ENCODE measurements around the gene CDX2. TPM values are rescaled to one million over a fixed set of nuclear protein-coding genes. Genes with fewer than 3 reads are reported as not detected.

CDX2 gene
- total and polyA plus RNA-seq, 3 experiments from 2014 or later: not detected

DNA sequence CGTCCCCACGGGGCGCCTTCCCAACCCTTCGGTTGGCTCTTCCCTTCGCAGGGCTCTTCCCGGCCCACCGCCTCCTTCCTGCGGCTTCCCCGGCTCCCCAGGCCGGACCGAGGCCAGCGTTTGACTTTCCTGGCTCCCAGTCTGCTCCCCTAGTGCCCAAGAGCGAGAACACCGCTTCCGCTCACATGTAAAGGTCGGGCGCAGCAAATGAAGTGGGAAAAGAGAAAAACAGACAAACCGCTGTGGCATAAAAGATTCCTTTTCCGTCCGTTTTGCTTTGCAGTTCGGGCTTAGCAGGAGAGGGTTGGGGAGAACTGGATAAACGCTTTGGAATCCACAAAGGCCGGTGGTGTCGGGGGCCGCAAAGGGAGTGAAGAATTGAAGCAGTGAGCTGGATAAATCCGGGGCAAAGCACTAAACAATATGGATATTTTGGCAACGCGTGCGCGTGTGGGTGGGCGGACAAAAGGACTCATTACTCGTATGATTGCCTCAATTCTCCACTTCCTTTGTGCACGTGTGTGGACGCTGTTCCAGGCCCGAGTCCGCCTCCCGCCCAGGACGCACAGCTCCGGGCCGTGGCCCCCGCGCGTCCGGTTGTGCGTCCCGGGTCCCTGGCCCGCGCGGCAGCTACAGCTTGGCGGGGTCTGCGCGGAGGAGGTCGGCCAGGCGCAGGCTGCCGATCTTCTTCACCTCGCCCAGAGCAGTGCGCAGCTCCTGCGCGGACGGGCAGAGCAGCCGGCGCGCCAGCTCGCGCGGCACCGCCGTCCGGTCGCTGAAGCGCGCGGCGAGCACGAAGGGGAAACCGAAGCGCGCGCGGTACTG, 8.6 kb upstream of the CDX2 start:
- Mint-ChIP-seq H3K36me3 (no peaks in the 10 kb centered on the region), H3K4me1 (peaks cover 15 to 38% (median 21%) of the 10 kb centered on the region in 3 donors), H3K27me3 (peaks cover 60 to 86% of the 10 kb centered on the region in 2 donors), H3K4me3 (no peak overlapping the region), H3K9me3 (no peaks in the 10 kb centered on the region), H3K27ac (no peak overlapping the region)
- Histone ChIP-seq H3K36me3 (ENCODE audit: insufficient read depth, low read length) (no peaks in the 10 kb centered on the region), H3K4me3 (ENCODE audit: low read length) (no peak overlapping the region), H3K27me3 (ENCODE audit: insufficient read depth, low read length, poor library complexity, severe bottlenecking) (peaks cover 29% of the 10 kb centered on the region), H3K27ac (ENCODE audit: low read depth, low read length) (no peak overlapping the region), H3K9me3 (ENCODE audit: low read length) (no peaks in the 10 kb centered on the region), H3K4me1 (ENCODE audit: insufficient read depth, low read length) (peaks cover 4% of the 10 kb centered on the region)
- DNase-seq: no peak
- ChIA-PET POLR2A (no interaction called here), CTCF (interaction anchor here (1.5 kb wide), 1 partner anchor 616 kb away, joined by 4 read pairs; no protein-coding TSS in a partner anchor)

DNA sequence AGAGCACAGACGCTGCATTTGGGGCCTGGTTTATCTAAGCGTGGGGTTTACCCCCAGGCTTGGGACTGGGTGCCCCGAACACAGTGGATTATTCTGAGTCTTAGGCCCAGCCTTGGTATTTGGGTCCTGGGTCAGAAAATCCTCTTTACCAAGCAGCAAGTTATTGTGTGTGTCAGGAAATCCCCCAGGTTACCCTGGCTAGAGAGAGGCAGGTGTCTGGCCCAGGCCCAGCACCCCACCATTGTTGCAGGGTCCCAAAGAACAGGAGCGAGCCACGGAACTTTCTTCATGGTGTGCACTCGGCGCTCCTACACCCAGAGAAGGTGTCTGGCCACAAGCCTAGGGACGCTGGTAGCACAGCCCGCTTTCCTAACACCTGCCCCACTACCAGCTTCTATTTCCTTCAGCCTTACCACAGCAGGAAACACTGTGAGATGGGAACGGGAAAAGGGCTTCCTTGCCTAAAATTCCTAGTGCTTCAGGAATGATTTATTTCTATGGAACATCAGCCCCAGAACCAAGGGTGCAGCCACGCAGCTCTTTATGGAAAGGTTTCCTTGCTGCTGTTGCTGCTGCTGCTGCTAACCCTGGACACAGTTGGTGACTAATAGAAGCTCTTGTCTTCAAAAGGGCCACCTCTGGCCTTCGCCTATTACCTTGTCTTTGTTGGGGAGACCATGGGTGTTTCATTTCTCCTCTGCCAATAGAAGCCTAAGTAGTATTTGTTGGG, 7.4 kb upstream of the CDX2 start:
- Mint-ChIP-seq H3K27me3 (peaks cover 66 to 83% of the 10 kb centered on the region in 2 donors), H3K9me3 (no peaks in the 10 kb centered on the region), H3K4me3 (no peak overlapping the region), H3K36me3 (no peaks in the 10 kb centered on the region), H3K4me1 (peaks cover 15 to 38% (median 21%) of the 10 kb centered on the region in 3 donors), H3K27ac (no peak overlapping the region)
- Histone ChIP-seq H3K9me3 (ENCODE audit: low read length) (no peaks in the 10 kb centered on the region), H3K36me3 (ENCODE audit: insufficient read depth, low read length) (no peaks in the 10 kb centered on the region), H3K4me1 (ENCODE audit: insufficient read depth, low read length) (peaks cover 4% of the 10 kb centered on the region), H3K27me3 (ENCODE audit: insufficient read depth, low read length, poor library complexity, severe bottlenecking) (peaks cover 33% of the 10 kb centered on the region), H3K27ac (ENCODE audit: low read depth, low read length) (no peak overlapping the region), H3K4me3 (ENCODE audit: low read length) (no peak overlapping the region)
- POLR2A ChIA-PET: no interaction called here
- no peak for DNase-seq
- CTCF ChIA-PET: interaction anchor here (1.1 kb wide), 1 partner anchor 150 kb away, joined by 3 read pairs; no protein-coding TSS in a partner anchor

DNA sequence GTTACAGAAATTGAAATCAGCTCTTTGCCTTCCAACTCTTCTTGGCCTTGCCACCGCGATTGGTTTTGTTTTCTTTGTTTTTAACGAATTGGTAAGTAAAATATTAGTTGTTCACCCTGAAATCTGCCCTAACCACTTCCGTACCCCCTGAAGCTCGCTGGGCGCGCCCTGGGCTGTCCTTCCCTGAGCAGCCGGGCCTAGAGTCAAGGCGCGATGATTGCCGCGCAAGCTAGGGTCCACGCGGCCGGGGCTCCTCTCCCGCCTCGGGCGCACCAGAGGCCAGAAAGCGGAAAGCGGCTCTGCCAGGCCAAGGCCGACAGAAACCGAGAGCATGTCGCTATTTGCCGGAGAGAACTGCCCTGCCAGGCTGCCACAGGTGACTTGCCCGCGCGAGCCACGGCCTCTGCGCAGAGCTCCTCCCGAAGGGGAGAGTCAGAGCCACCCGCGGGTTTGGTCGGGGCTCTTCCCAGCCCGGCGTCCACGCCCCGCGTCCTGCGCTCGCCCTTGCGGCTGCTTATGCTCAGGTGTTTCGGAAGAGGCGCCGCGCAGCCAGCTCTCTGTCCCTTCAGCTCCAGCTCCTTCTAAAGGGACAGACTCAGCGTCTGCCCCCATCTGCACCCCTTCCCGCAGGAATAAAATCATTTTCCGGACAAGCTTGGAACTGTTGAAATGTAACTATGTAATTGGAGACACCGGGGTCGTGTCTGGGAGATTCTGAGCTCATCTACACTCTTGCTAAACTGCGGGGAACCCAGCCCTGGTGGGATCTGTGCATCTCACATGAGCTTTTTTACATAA, 6.6 kb upstream of the CDX2 start:
- H3K36me3 ChIP-seq (ENCODE audit: insufficient read depth, low read length): no peaks in the 10 kb centered on the region
- H3K27me3 Mint-ChIP-seq: peaks cover 67 to 83% of the 10 kb centered on the region in 2 donors
- H3K4me1 Mint-ChIP-seq: peaks cover 15 to 34% (median 19%) of the 10 kb centered on the region in 3 donors
- H3K9me3 ChIP-seq (ENCODE audit: low read length): no peaks in the 10 kb centered on the region
- POLR2A ChIA-PET: no interaction called here
- peaks cover 33% of the 10 kb centered on the region for H3K27me3 ChIP-seq (ENCODE audit: insufficient read depth, low read length, poor library complexity, severe bottlenecking)
- peaks cover 4% of the 10 kb centered on the region for H3K4me1 ChIP-seq (ENCODE audit: insufficient read depth, low read length)
- no peak overlapping the region for H3K27ac ChIP-seq (ENCODE audit: low read depth, low read length)
- no peak for DNase-seq
- no peak overlapping the region for H3K4me3 Mint-ChIP-seq
- CTCF ChIA-PET: interaction anchor here (1.1 kb wide), 1 partner anchor 149 kb away, joined by 3 read pairs; no protein-coding TSS in a partner anchor
- no peaks in the 10 kb centered on the region for H3K9me3 Mint-ChIP-seq
- no peak overlapping the region for H3K4me3 ChIP-seq (ENCODE audit: low read length)
- H3K36me3 Mint-ChIP-seq: no peaks in the 10 kb centered on the region
- H3K27ac Mint-ChIP-seq: no peak overlapping the region

DNA sequence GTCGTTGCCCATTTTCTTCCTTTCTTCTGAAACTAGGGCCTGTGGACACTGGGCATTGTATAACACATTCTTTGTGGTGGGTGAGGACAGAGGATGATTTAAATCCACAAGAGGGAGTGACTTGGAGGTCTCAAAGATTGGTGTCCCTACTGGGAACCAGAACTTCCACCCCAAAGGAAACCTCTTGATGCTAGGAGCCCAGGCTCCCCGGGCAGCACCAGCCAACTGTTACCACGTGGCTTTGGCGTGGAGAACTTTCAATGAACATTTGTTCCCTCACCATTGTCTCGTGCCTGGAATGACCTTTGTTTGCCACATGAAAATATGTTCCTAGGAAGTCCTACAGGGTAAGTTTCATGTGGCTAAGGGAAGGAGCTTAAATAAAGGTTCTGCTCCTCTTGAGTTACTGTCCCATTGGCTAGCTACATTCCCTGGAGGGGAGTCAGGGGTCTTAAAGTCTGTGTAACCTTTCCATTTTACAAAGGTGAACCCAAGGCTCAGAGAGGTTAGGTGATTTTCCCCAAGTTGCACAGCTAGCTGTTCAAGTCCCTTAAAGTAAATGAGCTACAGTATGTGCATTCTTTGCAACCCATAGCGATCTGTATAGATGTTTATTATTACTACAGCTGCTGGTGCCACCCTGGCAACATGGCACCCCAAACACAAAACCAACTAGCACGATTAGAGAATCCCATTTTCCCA, 5.0 kb upstream of the CDX2 start:
- no peak overlapping the region for H3K4me3 Mint-ChIP-seq
- peaks cover 10 to 33% (median 11%) of the 10 kb centered on the region in 3 donors for H3K4me1 Mint-ChIP-seq
- H3K9me3 ChIP-seq (ENCODE audit: low read length): no peaks in the 10 kb centered on the region
- no peaks in the 10 kb centered on the region for H3K9me3 Mint-ChIP-seq
- H3K36me3 Mint-ChIP-seq: no peaks in the 10 kb centered on the region
- peaks cover 65 to 85% of the 10 kb centered on the region in 2 donors for H3K27me3 Mint-ChIP-seq
- H3K36me3 ChIP-seq (ENCODE audit: insufficient read depth, low read length): no peaks in the 10 kb centered on the region
- ChIA-PET CTCF (interaction anchor here (0.7 to 1.8 kb wide), 4 partner anchors 10 to 612 kb away, joined by 3 to 7 read pairs (median 3); partner anchors contain the start of gene URAD), POLR2A (interaction anchor here (0.5 kb wide), 1 partner anchor 487 kb away, joined by 6 read pairs; no protein-coding TSS in a partner anchor)
- no peaks in the 10 kb centered on the region for H3K4me1 ChIP-seq (ENCODE audit: insufficient read depth, low read length)
- no peak overlapping the region for H3K27ac ChIP-seq (ENCODE audit: low read depth, low read length)
- no peak overlapping the region for H3K27ac Mint-ChIP-seq
- no peak for DNase-seq
- H3K27me3 ChIP-seq (ENCODE audit: insufficient read depth, low read length, poor library complexity, severe bottlenecking): peaks cover 35% of the 10 kb centered on the region
- H3K4me3 ChIP-seq (ENCODE audit: low read length): no peak overlapping the region

DNA sequence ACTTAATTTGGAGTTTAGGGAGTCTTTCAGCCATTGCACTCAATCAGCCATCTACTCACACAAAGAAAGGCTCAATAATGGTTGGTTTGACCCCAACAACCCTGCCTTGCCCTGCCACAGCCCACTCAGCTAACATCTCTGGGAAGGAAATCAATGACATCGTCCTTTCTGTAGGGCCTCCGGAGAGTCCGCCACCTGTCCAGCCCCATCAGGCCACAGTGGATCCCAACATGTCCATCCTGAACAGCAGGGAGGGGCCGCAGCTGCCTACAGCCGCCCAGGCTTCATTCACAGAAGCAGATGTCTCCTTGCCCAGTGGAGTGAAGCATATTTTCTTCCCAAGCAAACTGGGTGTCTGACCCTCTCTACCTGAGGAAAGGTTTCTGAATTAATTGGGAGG, 4.2 kb upstream of the CDX2 start:
- ChIA-PET POLR2A (no interaction called here), CTCF (interaction anchor here (1.4 to 1.8 kb wide), 2 partner anchors 10 to 611 kb away, joined by 3 to 7 read pairs; no protein-coding TSS in a partner anchor)
- no peak for DNase-seq

DNA sequence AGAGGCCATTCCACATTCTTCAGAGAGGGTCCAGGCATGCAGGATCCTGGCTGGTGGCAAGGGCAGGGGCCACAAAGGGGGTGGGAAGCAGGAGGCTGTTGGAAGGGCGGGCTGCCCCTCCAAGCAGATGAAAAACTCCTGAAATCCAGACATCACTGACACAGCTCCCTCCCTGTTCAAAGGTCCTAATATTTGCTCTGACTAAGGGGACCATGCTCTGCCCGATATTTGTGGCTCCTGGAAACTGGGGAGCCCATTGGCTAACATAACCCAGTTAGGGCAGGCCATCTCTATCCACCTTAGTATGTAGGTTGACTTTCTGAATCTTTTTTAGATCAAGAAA, 3.3 kb upstream of the CDX2 start:
- Histone ChIP-seq H3K27me3 (ENCODE audit: insufficient read depth, low read length, poor library complexity, severe bottlenecking) (peaks cover 39% of the 10 kb centered on the region), H3K9me3 (ENCODE audit: low read length) (no peaks in the 10 kb centered on the region), H3K4me3 (ENCODE audit: low read length) (no peak overlapping the region), H3K36me3 (ENCODE audit: insufficient read depth, low read length) (no peaks in the 10 kb centered on the region), H3K4me1 (ENCODE audit: insufficient read depth, low read length) (no peaks in the 10 kb centered on the region), H3K27ac (ENCODE audit: low read depth, low read length) (no peak overlapping the region)
- H3K27me3 Mint-ChIP-seq: peaks cover 64 to 82% of the 10 kb centered on the region in 2 donors
- peaks cover 9 to 30% (median 17%) of the 10 kb centered on the region in 3 donors for H3K4me1 Mint-ChIP-seq
- DNase-seq: no peak
- POLR2A ChIA-PET: no interaction called here
- H3K36me3 Mint-ChIP-seq: no peaks in the 10 kb centered on the region
- H3K27ac Mint-ChIP-seq: no peak overlapping the region
- H3K9me3 Mint-ChIP-seq: no peaks in the 10 kb centered on the region
- CTCF ChIA-PET: interaction anchor here (1.4 to 1.8 kb wide), 2 partner anchors 11 to 610 kb away, joined by 3 to 7 read pairs; no protein-coding TSS in a partner anchor
- H3K4me3 Mint-ChIP-seq: no peak overlapping the region

More for the DNA sequence above, 4.2 kb upstream of the CDX2 start:
- Mint-ChIP-seq H3K9me3 (no peaks in the 10 kb centered on the region), H3K4me3 (no peak overlapping the region), H3K27me3 (peaks cover 60 to 80% of the 10 kb centered on the region in 2 donors), H3K27ac (no peak overlapping the region), H3K4me1 (peaks cover 5 to 27% (median 11%) of the 10 kb centered on the region in 3 donors), H3K36me3 (no peaks in the 10 kb centered on the region)
- Histone ChIP-seq H3K27ac (ENCODE audit: low read depth, low read length) (no peak overlapping the region), H3K36me3 (ENCODE audit: insufficient read depth, low read length) (no peaks in the 10 kb centered on the region), H3K9me3 (ENCODE audit: low read length) (no peaks in the 10 kb centered on the region), H3K4me3 (ENCODE audit: low read length) (no peak overlapping the region), H3K27me3 (ENCODE audit: insufficient read depth, low read length, poor library complexity, severe bottlenecking) (peaks cover 35% of the 10 kb centered on the region), H3K4me1 (ENCODE audit: insufficient read depth, low read length) (no peaks in the 10 kb centered on the region)

DNA sequence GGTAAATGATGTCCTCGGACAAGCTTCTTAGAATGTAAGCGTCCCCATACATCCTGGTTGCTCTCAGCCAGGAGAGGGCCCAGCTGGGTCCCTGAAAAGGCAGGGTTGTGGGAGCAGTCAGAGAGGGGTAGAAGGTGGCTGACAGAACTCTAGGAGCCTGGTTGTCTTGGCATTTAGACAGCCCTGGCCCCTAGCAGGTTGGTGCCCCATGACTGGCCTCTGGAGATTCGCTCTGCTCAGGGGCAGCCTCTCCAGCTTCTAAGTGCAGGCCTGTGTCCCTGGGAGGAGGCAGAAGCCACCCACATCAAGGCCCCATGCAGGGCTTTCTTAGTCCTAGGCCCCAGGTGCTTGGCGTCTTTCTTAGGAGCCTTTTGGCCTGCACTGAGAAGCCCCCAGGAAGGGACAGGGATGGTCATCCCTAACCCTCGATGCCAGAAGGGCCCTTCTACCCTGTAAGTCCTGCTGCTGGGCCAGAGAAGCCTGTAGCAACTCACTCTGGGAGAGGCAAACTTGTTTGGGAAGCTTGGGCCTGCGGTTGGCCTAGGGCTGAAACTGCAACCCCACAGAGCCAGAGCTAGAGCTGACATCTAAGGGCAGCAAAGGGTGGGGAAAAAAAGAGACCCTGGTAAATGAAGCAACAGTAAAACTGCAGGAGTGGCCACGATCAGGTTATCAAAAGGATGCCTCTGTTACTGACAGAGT, 2.8 kb upstream of the CDX2 start:
- no peaks in the 10 kb centered on the region for H3K4me1 ChIP-seq (ENCODE audit: insufficient read depth, low read length)
- POLR2A ChIA-PET: no interaction called here
- CTCF ChIA-PET: interaction anchor here (1.2 kb wide), 1 partner anchor 12 kb away, joined by 3 read pairs; no protein-coding TSS in a partner anchor
- Mint-ChIP-seq H3K4me1 (peaks cover 9 to 36% (median 19%) of the 10 kb centered on the region in 3 donors), H3K27ac (peak overlapping the region in 1 of 8 donors; percentile 57), H3K4me3 (no peak overlapping the region), H3K36me3 (no peaks in the 10 kb centered on the region), H3K9me3 (no peaks in the 10 kb centered on the region), H3K27me3 (peaks cover 66 to 82% of the 10 kb centered on the region in 2 donors)
- no peak overlapping the region for H3K4me3 ChIP-seq (ENCODE audit: low read length)
- no peaks in the 10 kb centered on the region for H3K36me3 ChIP-seq (ENCODE audit: insufficient read depth, low read length)
- H3K9me3 ChIP-seq (ENCODE audit: low read length): no peaks in the 10 kb centered on the region
- no peak for DNase-seq
- H3K27me3 ChIP-seq (ENCODE audit: insufficient read depth, low read length, poor library complexity, severe bottlenecking): peaks cover 37% of the 10 kb centered on the region
- H3K27ac ChIP-seq (ENCODE audit: low read depth, low read length): no peak overlapping the region

Data from CD8-positive, alpha-beta memory T cell (primary cell).